Muscle layer of colon (tissue), 2 donors: Measurements from ENCODE around the gene SV2B.

Experiments used
- H3K27ac ChIP-seq: one replicate; pipeline ENCODE4 v1.7.0; 2013; ENCODE audit warnings: low read depth, mild to moderate bottlenecking, low read length, moderate library complexity
- H3K27me3 ChIP-seq, 2 donors: one replicate each; pipeline ENCODE4 v1.7.0; 2013; ENCODE audit warnings: low read length in 2 of 2, mild to moderate bottlenecking in 2 of 2; ENCODE audit not compliant: insufficient read depth in 2 of 2, control insufficient read depth in 1 of 2
- H3K36me3 ChIP-seq: one replicate; pipeline ENCODE4 v1.7.0; 2013; ENCODE audit warnings: mild to moderate bottlenecking, low read length; ENCODE audit not compliant: insufficient read depth
- H3K4me1 ChIP-seq: one replicate; pipeline ENCODE4 v1.7.0; 2013; ENCODE audit warnings: mild to moderate bottlenecking, low read length; ENCODE audit not compliant: insufficient read depth
- H3K4me3 ChIP-seq, 2 donors: one replicate each; pipeline ENCODE4 v1.7.0; 2013; ENCODE audit warnings: low read length in 2 of 2, low read depth in 1 of 2, mild to moderate bottlenecking in 1 of 2, moderate library complexity in 1 of 2
- H3K9ac ChIP-seq: one replicate; pipeline ENCODE4 v1.7.0; 2013; ENCODE audit warnings: low read length
- H3K9me3 ChIP-seq: one replicate; pipeline ENCODE4 v1.7.0; 2013; ENCODE audit warnings: mild to moderate bottlenecking, low read length
- donor health status: abdominal sarcoma.
- donor health status: Adenocarcinoma of cecum.

The SV2B gene

GRCh38 chr15:91243826-91244225 lies 143.8 kb downstream of the SV2B start:
- Histone ChIP-seq H3K36me3 (no peaks in the 10 kb centered on the region), H3K4me3 (no peak overlapping the region), H3K27ac (no peak overlapping the region), H3K9me3 (no peaks in the 10 kb centered on the region), H3K9ac (no peak overlapping the region), H3K27me3 (no peaks in the 10 kb centered on the region), H3K4me1 (no peaks in the 10 kb centered on the region)

- no peaks in the 10 kb centered on the region for H3K4me1 ChIP-seq
- H3K36me3 ChIP-seq: no peaks in the 10 kb centered on the region
- H3K9ac ChIP-seq: no peak overlapping the region
- no peaks in the 10 kb centered on the region for H3K27me3 ChIP-seq
- H3K4me3 ChIP-seq: no peak overlapping the region
- no peaks in the 10 kb centered on the region for H3K9me3 ChIP-seq
- no peak overlapping the region for H3K27ac ChIP-seq
These were observed 144.9 kb downstream of the SV2B start for GRCh38 chr15:91244919-91245318.

GRCh38 chr15:91246998-91247397 lies 146.9 kb downstream of the SV2B start:
- H3K36me3 ChIP-seq: no peaks in the 10 kb centered on the region
- no peaks in the 10 kb centered on the region for H3K4me1 ChIP-seq
- no peak overlapping the region for H3K27ac ChIP-seq
- no peak overlapping the region for H3K9ac ChIP-seq
- no peaks in the 10 kb centered on the region for H3K27me3 ChIP-seq
- no peak overlapping the region for H3K4me3 ChIP-seq
- H3K9me3 ChIP-seq: no peaks in the 10 kb centered on the region

DNA sequence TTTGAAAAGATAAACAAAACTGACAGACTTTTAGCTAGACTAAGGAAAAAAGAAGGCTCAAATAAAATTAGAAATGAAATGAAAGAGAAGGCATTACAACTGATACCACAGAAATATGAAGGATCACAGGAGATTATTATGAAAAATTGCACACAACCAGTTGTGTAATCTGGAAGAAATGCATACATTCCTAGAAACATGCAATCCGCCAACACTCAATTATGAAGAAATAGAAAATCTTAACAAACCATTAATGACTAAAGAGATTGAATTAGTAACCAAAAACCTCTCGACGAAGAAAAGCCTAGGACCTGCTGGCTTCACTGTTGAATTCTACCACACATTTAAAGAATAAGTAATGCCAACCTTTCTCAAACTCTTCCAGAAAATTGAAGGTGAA lies 149.5 kb downstream of the SV2B start:
- no peak overlapping the region for H3K4me3 ChIP-seq
- H3K36me3 ChIP-seq: no peaks in the 10 kb centered on the region
- H3K27ac ChIP-seq: no peak overlapping the region
- no peak overlapping the region for H3K9ac ChIP-seq
- H3K9me3 ChIP-seq: no peaks in the 10 kb centered on the region
- no peaks in the 10 kb centered on the region for H3K27me3 ChIP-seq
- H3K4me1 ChIP-seq: no peaks in the 10 kb centered on the region

- Histone ChIP-seq H3K4me1 (no peaks in the 10 kb centered on the region), H3K9ac (no peak overlapping the region), H3K27ac (no peak overlapping the region), H3K4me3 (no peak overlapping the region), H3K36me3 (no peaks in the 10 kb centered on the region), H3K9me3 (no peaks in the 10 kb centered on the region), H3K27me3 (no peaks in the 10 kb centered on the region)
These were observed 152.3 kb downstream of the SV2B start for GRCh38 chr15:91252322-91252721.

- Histone ChIP-seq H3K9me3 (no peaks in the 10 kb centered on the region), H3K4me1 (no peaks in the 10 kb centered on the region)
These were observed 152.7 kb downstream of the SV2B start for GRCh38 chr15:91252756-91253155.

GRCh38 chr15:91253605-91254004 lies 153.5 kb downstream of the SV2B start:
- Histone ChIP-seq H3K27me3 (no peaks in the 10 kb centered on the region), H3K4me3 (no peak overlapping the region), H3K9me3 (no peaks in the 10 kb centered on the region), H3K4me1 (no peaks in the 10 kb centered on the region), H3K27ac (no peak overlapping the region), H3K36me3 (no peaks in the 10 kb centered on the region), H3K9ac (no peak overlapping the region)

More at GRCh38 chr15:91252756-91253155, 152.7 kb downstream of the SV2B start:
- no peak overlapping the region for H3K9ac ChIP-seq
- no peak overlapping the region for H3K27ac ChIP-seq
- H3K4me3 ChIP-seq: no peak overlapping the region
- no peaks in the 10 kb centered on the region for H3K27me3 ChIP-seq
- no peaks in the 10 kb centered on the region for H3K36me3 ChIP-seq

DNA sequence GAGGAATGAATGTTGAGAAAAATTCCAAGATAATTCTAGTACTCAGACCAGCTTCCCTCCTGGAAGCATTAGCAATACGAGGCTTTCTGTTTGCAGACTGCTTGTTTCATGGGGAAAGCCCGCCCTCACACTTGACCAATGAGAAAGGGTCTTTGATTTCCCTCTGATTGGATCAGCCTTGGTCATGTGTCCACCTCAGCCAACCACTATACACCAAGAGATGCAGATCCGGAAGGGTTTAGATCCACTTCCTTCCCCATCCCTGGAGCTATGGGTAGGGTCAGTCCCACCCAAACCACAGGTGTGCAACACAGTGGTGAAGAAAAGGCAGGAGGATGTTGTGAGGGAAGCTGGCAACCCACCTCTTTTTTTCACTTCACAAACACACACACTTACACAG lies 154.7 kb downstream of the SV2B start:
- Histone ChIP-seq H3K9me3 (no peaks in the 10 kb centered on the region), H3K27me3 (no peaks in the 10 kb centered on the region), H3K4me1 (no peaks in the 10 kb centered on the region), H3K27ac (no peak overlapping the region), H3K4me3 (no peak overlapping the region), H3K36me3 (no peaks in the 10 kb centered on the region), H3K9ac (no peak overlapping the region)

DNA sequence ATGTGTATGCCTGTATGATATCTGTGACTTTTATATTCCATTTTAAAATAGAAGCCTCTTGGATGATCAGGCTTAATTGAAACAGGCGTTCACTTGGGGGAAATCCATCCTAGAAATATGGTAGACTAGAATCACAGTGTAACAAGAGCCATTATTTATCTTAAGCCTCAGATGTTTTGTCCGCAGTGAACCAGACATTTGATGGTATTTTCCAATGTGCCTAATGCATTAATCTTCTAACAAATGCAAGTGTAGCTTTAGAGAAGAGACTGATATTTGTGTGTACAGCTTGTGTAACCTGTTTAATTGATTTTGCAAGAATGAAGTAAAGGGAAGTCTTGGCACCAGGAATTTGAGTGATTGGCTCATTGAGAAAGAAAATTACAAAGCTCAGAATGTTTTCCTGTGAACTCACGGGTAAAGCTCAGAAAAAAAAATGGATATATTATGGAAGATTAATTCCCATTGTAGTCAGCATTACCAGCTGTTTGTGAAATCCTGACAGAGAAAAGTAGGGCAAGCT lies 155.7 kb downstream of the SV2B start:
- no peaks in the 10 kb centered on the region for H3K27me3 ChIP-seq
- no peaks in the 10 kb centered on the region for H3K9me3 ChIP-seq

DNA sequence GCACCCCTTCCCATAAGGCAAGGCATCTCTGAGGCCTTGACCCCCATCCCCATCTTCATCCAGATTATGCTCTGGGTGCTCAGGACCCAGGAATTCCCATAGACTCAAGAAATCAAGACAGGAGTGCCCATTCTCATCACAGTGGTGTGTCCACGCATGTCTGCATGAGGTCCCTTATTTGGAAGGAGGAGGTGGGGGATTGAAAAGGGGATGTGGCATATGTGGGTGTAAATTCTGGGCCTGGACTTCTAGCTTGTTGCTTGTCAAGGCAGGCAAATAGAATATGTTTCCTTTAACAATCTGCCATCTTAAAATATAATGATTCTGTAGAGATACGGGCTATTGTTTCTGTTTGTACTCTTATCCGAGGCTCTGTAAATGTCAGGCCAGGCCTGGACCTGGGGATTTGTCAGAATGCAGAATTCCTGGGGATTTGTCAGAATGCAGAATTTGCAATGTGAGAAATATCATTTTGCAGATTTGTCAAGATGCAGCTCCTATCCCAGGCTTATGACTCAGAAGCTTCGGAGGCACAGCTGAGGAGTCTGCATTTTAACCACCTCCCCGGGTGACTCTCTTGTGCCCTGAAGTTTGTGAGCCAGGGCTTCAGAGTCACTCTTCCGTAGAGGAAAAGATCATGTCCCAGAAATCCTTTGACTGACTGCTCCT lies 157.8 kb downstream of the SV2B start:
- Histone ChIP-seq H3K27ac (no peak overlapping the region), H3K4me3 (no peak overlapping the region), H3K9me3 (no peaks in the 10 kb centered on the region), H3K4me1 (no peaks in the 10 kb centered on the region), H3K27me3 (no peaks in the 10 kb centered on the region), H3K9ac (no peak overlapping the region), H3K36me3 (no peaks in the 10 kb centered on the region)

More for the DNA sequence above, 155.7 kb downstream of the SV2B start:
- Histone ChIP-seq H3K4me3 (no peak overlapping the region), H3K27ac (no peak overlapping the region), H3K9ac (no peak overlapping the region), H3K36me3 (no peaks in the 10 kb centered on the region), H3K4me1 (no peaks in the 10 kb centered on the region)

GRCh38 chr15:91258415-91258759 lies 158.3 kb downstream of the SV2B start:
- Histone ChIP-seq H3K27me3 (no peaks in the 10 kb centered on the region), H3K9me3 (no peaks in the 10 kb centered on the region), H3K27ac (no peak overlapping the region), H3K9ac (no peak overlapping the region), H3K4me3 (no peak overlapping the region), H3K36me3 (no peaks in the 10 kb centered on the region), H3K4me1 (peaks cover 2% of the 10 kb centered on the region)

- Histone ChIP-seq H3K36me3 (no peaks in the 10 kb centered on the region), H3K4me1 (peaks cover 9% of the 10 kb centered on the region), H3K4me3 (no peak overlapping the region), H3K27ac (no peak overlapping the region), H3K9me3 (no peaks in the 10 kb centered on the region), H3K9ac (no peak overlapping the region), H3K27me3 (no peaks in the 10 kb centered on the region)
These were observed 159.0 kb downstream of the SV2B start for GRCh38 chr15:91259077-91259476.
